Activated CD8-positive, alpha-beta memory T cell treated with anti-CD3 and anti-CD28 coated beads, Interleukin-2, amount 50 U/mL, for 1 hour (primary cell): Measurements from ENCODE around the gene C2orf68.
"Not testable (repeated sequence)": the region's sequence is repeated elsewhere in the genome, so short reads cannot be mapped to it uniquely, and the experiment has no call there.

Experiments
- DNase-seq: peaks from one replicate; pipeline ENCODE4 v3.0.0-alpha.2; 2020; ENCODE audit errors: extremely low read depth

C2orf68 gene

GRCh38 chr2:85631316-85631715, 19.4 kb upstream of the C2orf68 start:
- no peak for DNase-seq

- no peak for DNase-seq
These were observed 16.8 kb upstream of the C2orf68 start for GRCh38 chr2:85628658-85629057.

GRCh38 chr2:85623991-85624390, 12.1 kb upstream of the C2orf68 start:
- no peak for DNase-seq

GRCh38 chr2:85621338-85621737, 9.5 kb upstream of the C2orf68 start:
- no peak for DNase-seq

GRCh38 chr2:85619617-85620016, 7.8 kb upstream of the C2orf68 start:
- DNase-seq: no peak

- not testable (repeated sequence) for DNase-seq
These were observed 5.9 kb upstream of the C2orf68 start for GRCh38 chr2:85617723-85618122.

GRCh38 chr2:85615413-85615728, 3.5 kb upstream of the C2orf68 start:
- DNase-seq: no peak

GRCh38 chr2:85614757-85615156, 2.9 kb upstream of the C2orf68 start:
- DNase-seq: not testable (repeated sequence)

GRCh38 chr2:85613717-85614515, 2.0 kb upstream of the C2orf68 start:
- no peak for DNase-seq

GRCh38 chr2:85611217-85611704, 605 bp downstream of the C2orf68 start:
- DNase-seq: no peak

- DNase-seq: no peak
These were observed 4.3 kb downstream of the C2orf68 start for GRCh38 chr2:85607268-85608215.

- DNase-seq: no peak
These were observed 5.8 kb downstream of the C2orf68 start for GRCh38 chr2:85606116-85606455.

- DNase-seq: no peak
These were observed 6.3 kb downstream of the C2orf68 start for GRCh38 chr2:85605406-85606115.

GRCh38 chr2:85604568-85605339, 7.1 kb downstream of the C2orf68 start:
- no peak for DNase-seq

GRCh38 chr2:85604133-85604444, 7.8 kb downstream of the C2orf68 start:
- DNase-seq: not testable (repeated sequence)

- DNase-seq: peak; percentile 32
These were observed 9.2 kb downstream of the C2orf68 start, which contains the start of gene TMEM150A for GRCh38 chr2:85602476-85603234. Gene TMEM150A, minus strand, starts transcription at chr2:85602698. Its CDS starts 750 bp downstream, at chr2:85601948.

GRCh38 chr2:85601771-85602475, 9.9 kb downstream of the C2orf68 start:
- no peak for DNase-seq

- DNase-seq: no peak
These were observed 10.7 kb downstream of the C2orf68 start for GRCh38 chr2:85600951-85601770.

GRCh38 chr2:85600235-85600575, 11.7 kb downstream of the C2orf68 start:
- DNase-seq: no peak
